MM.1S (cell line): ENCODE data around the gene BICC1.

Experiments
- CTCF ChIP-seq: fragments of 300-600 bp; sonication (generic); IDR thresholded peaks from 2 replicates; pipeline ENCODE4 v1.5.1; 2016; ENCODE audit warnings: antibody characterized with exemption, low read length, mixed read lengths
- EZH2 ChIP-seq: fragments of 300-600 bp; sonication (generic); optimal IDR thresholded peaks from 2 replicates; pipeline ENCODE3; 2017; ENCODE audit warnings: low read depth, mild to moderate bottlenecking, antibody characterized with exemption, low read length, mixed read lengths
- EZH2phosphoT487 ChIP-seq: fragments of 300-600 bp; sonication (generic); IDR thresholded peaks from 2 replicates; pipeline ENCODE4 v1.6.1; 2018; ENCODE audit warnings: antibody characterized with exemption, low read length

GRCh38 chr10:58796824-58797223 lies 284.2 kb downstream of the BICC1 start:
- TF ChIP-seq CTCF, result no peak
- TF ChIP-seq EZH2, result no peak
- TF ChIP-seq EZH2phosphoT487, result no peak
